HG03196 (cell line): ENCODE data around the gene CITED4.

Experiments used
- ATAC-seq: cut with Tn5 transposase; IDR thresholded peaks from one replicate; pipeline ENCODE4 v1.9.1; 2021; ENCODE audit not compliant: unreplicated experiment

CITED4 gene

DNA sequence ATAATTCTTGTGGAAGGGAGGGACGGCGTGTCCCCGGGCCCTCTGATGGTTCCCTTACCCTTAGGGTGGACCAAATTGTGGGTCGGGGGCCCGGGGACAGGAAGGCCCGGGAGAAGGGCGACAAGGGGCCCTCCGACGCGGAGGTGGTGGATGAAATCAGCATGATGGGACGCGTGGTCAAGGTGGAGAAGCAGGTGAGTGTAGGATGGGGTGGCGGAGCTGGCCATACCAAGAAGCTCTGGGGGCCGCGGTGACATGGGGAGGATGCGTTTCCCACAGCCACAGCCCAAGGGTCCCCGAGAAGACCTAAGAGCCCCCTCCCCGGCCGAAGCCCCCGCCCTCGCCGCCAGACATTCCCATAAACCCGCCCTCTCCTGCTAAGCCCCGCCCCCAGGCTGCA lies 24.6 kb downstream of the CITED4 start:
- no peak for ATAC-seq

DNA sequence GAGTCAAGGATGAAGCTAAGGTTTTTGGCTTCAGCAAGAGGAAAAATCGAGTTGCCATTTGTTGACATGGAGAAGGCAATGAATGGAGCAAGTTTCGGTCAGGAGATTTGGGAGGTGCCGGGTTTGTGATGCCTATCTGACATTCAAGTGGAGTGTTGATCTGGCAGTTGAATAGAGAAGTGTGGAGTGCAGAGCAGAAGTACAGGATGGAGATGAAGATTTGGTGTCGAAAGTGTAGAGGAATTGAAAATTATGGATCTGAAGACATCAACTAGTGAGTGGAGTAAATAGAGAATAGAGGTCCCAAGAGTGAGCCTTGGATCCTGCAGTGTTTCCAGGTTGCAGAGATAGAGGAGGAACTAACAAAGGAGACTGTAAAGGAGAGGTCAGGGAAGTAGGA lies 25.9 kb downstream of the CITED4 start:
- ATAC-seq: no peak

DNA sequence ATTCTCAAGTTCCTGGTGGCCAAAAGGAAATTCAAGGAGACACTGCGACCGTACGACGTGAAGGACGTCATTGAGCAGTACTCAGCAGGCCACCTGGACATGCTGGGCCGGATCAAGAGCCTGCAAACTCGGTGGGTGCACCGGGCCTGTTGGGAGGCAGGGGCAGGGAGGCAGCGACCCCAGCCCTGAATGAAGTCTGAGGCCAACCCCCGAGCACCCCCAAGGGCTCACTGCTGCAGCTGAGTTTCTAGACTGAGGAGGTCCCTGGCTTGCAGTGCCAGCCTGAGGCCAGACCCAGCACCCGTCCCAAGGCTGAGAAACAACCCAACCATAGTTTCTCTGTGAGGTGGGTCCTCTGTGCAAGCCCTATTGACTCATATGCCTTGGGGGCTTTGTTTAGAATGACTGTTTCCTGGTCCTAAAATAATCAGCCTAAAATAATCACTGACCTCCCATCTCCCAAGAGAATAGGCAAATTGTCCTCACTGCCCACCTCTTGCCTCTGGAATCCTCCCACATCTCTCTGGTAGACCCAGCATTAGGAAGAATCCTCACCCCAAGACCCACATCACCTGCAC lies 27.1 kb downstream of the CITED4 start:
- ATAC-seq: no peak

DNA sequence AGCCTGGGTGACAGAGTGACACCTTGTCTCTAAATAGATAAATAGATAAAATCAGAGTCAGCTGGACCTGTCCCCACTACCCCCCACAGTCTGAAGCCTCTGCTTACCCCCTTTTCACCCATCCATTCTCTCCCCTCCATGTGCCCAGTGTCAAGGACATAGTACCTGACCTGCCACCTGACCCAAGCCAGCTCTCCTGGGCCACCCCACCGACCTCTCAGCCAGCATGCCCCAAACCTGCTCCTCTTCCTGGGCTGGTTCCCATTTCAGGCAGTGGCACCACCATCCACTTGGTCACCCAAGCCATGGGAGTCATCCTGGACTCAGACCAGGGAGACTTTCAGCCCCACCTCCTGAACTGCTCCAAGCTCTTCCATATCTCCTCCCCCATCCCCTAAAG lies 28.2 kb downstream of the CITED4 start:
- no peak for ATAC-seq

DNA sequence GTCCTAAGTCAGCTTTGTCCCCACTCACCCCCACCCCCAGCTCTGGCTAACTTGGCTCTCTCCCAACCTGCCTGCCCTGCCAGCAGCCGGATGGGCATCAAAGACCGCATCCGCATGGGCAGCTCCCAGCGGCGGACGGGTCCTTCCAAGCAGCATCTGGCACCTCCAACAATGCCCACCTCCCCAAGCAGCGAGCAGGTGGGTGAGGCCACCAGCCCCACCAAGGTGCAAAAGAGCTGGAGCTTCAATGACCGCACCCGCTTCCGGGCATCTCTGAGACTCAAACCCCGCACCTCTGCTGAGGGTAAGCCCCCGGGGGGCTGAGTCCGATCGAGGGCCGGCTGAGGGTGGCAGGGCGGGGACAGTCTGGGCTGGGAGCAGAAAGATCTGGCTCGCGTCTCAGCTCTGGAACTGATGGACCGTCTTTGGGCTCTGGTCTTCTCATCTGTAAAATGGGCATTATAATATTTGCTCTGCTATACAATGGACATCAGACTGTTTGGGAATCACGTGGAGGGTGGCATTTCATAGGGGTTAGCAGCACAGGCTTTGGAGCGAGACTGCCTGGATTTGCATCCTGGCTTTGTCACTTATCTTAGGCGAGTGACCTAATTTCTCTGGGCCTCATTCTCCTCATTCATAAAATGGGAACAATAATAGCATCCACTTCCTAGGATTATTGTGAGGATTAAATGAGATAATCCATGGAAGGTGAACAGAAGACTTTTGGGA lies 31.0 kb downstream of the CITED4 start:
- no peak for ATAC-seq

DNA sequence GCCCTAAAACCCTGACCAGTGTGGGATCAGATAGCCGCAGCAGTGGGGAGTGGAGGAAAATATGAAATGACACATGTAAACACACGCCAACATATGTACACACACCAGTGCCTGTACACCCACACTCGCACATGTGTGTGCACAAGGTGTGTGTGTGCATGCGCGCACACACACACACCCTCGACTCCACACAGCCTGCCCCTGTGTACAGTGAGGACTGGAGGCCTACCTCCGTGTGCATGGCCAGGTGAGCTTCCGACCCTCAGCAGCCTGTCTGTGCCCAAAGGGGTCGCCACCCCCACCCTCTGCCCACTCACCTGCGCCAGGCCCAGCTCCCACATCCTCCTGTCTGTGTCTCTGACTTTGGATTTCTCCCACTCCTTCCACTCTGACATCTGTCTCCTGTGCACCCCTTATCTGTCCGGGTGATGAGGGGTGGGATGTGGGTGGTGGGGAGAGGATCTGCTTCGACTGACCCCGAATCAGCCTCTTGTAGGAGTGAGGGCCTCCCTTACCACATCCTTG lies 31.7 kb downstream of the CITED4 start:
- no peak for ATAC-seq

DNA sequence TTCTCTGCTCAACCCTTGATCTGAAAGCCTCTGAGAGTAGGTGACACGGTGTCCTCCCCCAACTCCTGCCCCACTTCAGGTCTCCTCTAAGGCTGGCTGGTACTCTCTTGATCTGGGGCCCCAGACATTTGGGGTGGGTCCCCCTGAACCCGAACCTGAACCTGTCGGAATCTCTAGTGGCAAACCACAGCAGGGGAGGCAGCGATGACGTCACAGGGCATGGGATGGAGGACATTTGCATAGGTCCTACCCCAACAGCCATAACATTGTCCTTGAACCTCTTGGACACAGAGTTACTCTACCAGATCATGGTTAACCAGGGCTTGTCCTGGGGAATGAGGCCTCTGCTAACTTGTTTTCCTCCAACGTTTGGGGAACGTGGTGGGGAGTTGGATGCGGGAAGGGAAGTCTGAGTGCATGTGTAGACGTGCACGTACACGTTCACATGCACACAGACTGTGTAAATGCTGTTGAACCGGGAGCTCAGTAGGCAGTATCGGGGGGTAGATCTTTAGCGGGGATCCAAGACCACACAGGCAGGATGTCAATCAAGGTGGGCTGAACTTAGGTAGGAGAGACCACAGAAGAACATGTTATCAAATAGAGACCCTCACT lies 32.4 kb downstream of the CITED4 start:
- no peak for ATAC-seq

DNA sequence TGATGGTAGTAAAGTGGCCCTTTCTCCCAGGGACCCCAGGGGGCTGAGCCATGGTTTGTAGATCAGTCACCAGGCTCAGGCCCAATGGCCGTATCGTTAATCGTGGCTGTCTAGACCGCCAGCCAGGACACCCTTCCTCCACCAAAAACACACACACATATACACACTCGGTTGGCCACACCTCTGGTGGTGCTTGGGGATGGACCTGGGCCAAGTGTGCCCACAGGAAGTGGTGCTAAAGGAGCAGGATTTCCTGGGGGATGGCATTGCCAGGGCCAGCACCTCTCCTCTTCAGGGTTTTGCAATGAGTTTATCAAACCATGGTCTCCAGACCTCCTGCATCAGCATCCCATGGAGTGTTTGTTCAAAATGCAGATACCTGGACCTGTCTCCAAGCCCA lies 36.2 kb downstream of the CITED4 start:
- no peak for ATAC-seq

DNA sequence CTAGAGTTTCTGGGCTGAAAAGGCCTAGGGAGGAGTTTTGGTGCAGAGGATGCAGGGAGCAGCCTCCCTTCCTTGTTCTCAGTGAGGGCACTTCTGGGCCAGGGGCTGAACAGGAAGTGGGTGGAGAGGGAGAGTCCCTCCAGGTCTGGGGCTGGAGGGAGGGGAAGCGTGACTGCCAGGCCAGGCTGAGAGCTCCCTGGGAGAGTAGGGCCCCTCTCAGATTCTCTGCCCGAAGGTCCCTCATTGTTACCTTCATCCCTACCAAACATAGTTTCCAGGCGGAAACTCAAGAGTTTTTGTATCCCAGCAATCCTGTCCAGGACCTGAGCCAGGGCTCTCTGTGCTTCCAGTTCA lies 36.8 kb downstream of the CITED4 start:
- no peak for ATAC-seq

DNA sequence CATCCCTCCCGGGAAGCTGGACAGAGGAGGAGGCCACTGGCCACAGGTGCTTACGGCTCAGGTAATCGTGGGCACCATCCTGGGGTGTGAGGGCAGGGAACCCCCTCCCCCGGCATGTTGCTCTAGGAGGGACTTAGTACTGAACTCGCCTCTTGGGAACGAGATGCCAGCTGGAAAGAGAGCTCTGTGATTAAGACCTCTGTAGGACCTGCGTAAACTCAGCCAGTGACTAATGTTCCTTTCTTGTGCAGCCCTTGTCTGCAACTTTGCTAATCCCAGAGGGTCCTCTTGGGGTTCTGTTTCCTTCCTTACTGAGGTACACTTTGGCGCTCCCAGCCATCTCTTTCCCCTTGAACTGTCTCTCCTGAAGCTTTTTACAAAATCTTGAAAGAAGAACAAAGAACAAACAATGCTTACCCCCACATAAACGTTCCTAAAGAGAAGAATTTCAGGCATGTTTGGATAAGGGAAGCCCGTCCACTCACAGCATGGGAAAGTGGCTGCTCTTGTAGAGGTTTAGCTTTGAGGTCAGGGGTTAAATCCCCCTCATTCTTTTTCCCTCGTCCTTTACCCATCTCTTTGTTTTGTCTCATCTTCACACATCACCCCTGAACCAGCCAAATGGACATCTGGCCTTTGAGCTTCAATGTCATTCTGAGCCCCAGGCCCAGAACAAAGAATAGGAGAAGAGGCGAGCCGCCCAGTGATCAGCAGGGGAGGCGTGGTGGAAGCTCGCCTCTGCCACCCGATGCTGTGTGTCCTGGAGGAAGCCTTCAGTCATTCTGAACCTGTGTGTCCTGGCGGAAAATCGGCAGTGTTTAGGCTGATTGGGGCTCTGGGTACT lies 37.4 kb downstream of the CITED4 start:
- ATAC-seq: no peak

DNA sequence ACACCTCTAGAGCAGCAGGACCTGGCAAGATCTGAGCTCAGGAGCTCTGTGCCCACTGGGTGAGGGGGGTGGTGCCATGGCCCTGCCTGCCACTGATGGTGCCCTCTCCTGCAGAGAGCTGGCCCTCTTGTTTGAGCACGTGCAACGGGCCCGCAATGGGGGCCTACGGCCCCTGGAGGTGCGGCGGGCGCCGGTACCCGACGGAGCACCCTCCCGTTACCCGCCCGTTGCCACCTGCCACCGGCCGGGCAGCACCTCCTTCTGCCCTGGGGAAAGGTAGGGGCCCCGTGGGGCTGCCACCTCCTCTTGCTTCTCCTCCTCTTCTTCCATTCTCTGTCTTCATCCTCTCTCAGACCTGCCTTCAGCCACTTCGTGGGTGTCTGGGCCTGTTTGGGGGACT lies 38.2 kb downstream of the CITED4 start:
- no peak for ATAC-seq

DNA sequence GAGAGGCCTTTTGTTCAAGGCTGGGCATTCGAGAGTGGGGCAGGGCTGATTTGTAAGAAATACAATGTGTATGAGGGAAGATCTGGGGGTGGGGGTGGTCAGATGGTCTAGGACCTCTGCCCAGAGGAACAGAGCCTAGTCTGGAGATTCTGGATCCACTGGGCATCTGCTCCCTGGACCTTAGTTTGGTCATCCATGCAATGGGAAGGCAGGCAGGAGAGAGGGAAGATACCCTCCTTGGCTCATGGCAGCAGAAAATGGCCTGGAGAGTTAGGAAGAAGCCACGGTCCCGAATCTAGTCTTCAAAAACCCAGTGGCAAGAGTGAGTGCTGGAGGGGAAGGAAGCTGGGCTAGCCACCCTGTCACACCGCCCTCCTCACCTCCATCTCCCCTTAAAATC lies 38.8 kb downstream of the CITED4 start:
- ATAC-seq: no peak

DNA sequence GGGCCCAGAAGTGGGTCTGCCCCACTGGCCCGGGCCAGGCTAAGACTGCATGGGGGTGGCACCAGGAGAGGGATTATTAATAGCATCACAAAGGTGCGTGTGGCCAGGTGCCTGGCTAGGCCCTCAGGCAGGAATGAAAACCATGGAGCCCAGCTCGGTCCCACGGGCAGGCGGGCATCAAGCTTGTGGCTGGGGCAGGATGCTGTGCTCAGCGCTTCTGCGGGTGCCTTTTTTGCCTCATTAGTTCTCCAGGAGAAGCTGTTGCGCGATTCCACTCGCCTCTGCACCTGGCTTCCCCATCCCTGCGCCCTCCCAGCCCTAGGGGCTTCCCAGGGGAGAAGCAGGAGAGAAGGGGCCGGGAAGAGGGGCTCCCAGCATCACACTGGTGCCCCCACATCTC lies 39.3 kb downstream of the CITED4 start:
- ATAC-seq: no peak

DNA sequence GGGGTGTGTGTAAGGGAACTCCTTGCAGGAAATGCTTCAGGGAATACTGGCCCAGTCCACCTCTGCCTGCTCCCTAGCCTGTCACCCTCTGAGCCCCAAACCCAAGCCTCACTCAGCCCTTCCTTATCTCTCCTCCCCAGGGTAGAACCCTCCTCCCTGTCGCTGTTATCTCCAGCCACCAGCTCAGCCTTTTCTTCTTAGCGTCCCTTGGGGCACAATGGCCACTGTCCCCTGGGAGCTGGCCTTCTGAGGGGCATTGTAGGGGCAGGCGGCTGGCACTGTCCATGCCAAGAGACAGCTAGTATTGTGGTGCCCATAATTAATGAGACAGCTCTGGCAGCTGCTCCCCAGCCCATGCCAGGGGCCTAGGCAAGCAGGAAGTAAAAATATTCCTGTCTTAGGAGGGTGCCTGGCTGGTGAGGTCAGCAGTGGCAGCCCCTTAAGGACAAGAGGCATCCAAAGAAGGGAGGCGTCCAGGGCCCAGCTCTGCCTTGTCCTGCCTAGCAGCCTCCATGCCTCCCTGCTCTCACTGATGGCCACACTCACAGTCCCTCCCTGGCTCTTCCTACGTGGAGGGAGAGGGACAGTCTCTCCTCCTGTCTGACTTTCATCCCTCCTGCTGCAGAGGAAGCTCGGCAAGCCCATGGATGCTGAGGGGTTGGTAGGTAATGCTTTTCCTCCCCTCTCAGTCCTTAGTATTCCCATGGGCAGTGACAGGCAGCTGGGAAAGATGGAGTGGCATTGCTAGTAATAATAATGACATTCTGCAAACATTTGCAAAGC lies 41.1 kb downstream of the CITED4 start:
- ATAC-seq: no peak

DNA sequence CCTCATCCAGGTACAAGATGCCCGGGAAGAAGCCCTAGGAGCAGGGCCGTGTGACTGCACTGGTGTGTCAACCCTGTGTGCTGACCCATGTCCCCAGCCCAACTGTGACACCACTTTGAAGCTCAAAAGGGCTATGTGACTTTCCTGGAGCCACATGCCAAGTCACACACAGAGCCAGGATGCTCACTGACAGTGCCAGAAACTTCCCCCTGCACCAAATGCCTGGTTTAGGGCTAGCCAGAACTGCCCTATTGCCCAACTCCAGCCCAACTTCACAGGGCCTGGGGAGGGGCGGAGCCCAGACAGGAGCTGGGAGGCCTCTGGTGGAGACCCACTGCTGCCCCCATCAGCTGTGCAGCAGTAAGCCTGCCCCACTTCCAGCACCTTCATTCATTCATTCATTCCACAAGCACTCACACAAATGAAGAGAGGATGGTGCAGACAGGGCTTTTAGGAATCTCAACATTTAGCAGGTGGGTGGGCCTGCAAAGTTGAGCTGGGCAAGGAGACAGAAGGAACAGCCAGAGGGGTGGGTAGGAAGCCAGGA lies 41.8 kb downstream of the CITED4 start:
- ATAC-seq: no peak

DNA sequence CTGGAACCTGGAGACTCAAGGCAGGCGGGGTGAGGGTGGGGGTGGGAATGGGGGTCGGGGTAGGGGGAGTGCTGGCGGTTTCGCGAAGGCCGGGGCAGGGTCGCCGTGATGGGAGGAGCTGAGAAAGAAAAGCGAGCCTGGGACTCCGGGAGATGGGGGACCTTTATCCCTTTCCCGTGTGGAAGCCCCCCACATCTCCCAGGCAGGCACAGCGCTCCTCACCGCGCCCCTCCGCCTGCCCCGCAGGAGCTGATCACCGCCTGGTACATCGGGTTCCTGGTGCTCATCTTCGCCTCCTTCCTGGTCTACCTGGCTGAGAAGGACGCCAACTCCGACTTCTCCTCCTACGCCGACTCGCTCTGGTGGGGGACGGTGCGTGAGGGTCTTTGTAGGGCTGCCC lies 43.1 kb downstream of the CITED4 start:
- no peak for ATAC-seq

DNA sequence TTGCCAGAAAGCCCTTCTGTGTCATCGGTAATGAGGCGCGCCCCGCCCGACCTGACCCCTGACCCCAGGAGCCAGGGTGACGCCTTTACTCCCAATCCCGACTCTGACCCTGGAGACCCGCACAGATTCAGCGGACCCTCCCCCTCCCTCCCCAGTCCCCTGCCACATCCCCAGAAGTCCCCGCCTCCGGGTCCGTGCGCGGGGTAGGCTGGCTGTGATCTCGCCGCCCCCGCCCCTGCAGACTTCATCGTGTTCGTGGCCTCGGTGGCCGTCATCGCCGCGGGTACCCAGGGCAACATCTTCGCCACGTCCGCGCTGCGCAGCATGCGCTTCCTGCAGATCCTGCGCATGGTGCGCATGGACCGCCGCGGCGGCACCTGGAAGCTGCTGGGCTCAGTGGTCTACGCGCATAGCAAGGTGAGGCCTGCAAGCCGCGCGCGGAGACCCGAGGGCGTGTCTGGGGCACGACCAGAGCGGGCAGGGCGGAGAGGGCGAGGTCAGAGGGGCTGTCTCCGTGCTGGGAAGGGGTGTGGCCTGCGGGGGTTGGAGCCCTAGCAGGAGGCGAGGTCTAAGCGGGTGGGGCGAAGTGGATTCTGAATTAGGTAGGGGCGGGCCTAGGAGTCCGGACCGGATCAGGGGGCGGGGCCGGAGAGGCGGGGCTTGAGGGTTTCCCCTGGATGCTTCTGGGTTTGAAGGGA lies 43.8 kb downstream of the CITED4 start:
- ATAC-seq: peak; percentile 69

DNA sequence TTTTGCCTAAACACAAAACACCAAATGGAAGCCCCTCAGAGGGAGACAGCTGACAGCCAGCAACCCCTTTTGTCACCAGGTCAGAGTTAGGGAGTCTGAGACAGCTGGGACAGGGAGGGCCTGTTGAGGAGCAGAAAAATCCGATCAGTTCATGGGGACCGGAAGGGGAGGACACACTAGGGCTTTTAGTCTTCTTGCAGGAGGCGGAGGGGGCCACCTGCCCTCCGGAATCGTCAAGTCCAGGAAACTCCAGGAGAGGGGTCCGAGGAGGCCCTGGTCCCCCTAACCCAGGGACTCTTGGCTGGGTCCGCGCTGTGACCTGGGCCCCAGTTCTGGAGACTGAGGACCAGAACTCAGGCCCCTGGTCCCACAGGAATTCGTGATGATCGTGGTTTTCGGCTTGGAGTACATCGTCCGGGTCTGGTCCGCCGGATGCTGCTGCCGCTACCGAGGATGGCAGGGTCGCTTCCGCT lies 44.3 kb downstream of the CITED4 start:
- no peak for ATAC-seq

DNA sequence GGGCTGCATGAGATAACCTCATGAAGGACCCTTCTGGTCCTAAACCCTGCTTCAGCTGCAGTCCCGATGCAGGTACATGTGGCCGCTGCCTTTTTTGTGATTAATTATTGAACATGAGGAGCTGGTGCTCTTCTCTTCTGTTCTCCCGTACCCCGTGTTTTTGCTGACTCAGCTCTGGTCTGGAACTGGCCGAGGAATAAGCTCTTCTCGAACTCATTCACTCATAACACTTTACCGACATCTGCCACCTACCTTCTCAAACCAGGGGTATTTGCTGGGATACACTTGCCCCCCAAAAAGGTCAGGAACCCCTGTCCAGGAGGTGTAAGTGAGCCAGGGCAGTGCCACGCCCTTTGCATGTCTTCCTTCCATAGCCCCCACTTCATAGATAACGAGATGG lies 46.7 kb downstream of the CITED4 start:
- no peak for ATAC-seq
